NCI-H1930 (cell line): ENCODE data around the gene TLE4.

Experiments used
- DNase-seq, 2 experiments: peaks; one replicate each; lab custom pipeline; 2025; lab: John Stamatoyannopoulos, UW

The TLE4 gene

DNA sequence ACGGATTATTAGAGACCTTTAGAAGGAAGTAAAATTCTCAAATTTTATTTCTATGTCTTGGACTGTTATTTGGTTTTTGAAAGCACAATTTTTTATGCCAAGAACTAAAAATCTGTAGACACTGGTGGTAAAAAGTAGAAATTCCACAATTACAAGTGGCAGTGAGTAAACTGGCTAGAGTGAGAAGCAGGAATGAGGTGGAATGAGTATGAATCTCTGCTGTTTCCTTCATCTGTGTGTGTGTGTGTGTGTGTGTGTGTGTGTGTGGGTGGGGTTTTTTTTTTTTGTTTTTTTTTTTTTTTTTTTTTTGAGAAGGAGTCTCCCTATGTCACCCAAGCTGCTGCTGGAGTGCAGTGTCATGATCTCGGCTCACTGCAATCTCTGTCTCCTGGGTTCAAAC, 94.2 kb downstream of the TLE4 start:
- DNase-seq: no peak

DNA sequence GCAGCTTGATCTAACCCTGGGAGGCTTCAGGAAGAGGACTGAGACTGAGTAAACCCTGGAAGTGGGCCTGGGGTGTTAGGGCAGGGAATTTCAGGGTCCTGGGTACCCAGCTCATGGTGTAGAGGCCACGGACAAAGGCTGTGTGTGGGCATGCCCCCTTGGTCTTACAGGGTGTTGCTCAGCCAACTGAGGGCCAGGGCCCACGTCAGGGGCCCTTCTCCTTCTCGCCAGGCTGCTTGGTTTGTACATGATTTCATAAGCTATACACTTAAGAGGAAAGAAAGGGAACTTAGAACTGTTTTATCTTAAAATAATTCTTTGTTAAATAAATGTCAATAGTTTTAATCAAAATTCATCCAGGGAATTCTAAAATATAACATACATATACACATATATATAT, 95.4 kb downstream of the TLE4 start:
- DNase-seq: no peak

DNA sequence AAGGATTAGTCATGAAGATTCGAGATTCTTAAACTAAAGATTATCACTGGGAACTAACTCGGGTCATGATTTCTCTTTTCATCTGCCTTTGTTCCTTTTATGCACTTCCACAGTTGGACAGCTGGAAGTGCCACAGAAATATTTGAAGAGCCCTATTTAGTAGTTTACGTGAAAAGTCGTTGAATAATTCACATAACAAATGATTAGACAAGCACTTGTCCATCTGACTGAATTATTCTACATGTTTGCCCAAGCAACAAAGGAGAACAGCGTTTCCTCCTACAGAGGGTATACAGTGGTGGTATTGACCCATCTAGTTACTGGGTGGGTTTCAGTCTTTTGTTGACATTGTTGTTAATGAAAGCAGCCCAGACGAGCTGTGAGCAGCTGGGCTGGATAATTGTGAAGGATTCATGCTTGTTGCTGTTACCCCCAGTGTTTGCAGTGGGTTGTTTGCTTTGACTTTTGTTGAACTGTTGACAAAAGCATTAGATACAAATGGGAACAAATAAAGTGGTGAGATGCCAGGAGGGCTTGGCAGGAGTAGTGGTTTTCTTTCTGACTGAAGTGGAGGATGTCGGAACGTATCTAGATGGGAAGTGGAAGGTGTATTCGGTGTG, 96.2 kb downstream of the TLE4 start:
- peak; percentile 94 to 95 for DNase-seq

DNA sequence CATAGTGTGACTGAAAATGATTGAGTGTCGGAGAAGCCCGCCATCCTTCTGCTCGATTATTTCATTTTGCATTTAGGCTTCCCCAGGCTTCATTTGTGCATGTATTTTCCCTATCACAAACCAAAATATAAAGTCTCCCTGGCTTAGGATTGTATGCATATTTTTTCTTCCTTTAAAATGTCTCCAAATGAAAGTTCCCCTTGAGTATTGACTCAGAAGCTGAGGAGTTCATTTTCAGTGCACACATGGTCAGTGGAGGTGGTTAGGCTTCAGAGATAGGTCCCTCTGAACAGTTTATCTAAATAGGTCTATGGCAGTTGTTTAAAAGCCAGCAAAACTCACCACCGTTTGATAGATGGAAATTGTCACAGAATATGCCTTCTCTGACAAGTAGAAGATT, 97.2 kb downstream of the TLE4 start:
- DNase-seq: no peak

DNA sequence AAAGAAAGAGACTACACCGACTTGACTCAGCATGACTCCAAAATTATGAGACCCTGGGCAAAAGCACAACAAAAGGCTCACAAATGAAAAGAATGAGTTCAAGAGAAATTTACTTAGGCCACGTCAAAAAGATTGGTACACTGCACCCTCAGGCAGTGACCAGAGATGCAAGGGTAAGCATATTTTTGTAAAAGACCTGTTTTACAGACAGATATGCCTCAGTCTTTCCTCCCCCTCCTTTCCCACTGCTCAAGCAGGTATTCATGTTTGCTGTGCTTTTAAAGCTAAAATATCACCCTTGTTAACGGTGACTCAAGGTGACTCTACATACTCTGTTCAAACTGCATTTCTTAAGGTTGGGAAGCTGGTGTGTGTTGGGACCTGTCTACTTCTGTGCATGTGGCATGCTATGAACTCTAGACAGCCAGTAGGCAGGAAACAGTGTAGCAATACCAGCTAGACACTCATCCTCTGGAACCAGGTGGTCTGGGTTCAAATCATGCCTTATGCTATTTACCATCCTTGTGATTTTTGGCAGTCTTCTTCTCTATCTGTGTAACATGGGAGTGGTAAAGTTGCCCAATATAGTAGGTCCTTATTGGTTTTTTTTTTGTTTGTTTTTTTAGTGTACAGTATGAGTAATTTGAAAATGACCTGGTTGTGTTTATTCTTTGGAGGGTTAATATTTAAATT, 98.7 kb downstream of the TLE4 start:
- DNase-seq: no peak

DNA sequence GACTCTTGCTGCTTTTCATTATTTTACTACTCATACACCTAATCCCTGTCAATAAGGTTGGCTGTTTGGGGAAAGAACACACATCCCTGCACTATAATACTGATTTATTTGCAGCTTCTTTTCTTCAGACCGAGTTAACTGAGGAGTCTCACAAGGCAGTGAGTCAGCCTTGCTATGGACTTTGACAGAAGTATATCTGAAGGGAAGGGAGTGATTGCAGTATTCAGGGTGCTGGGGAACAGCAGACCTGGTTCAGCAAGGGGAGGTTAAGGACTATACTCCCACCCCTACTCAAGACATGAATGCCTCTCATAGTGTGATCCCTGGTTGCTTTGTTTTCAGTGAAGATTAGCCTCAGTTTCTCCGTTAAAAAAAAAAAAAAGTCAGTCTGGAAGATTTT, 99.8 kb downstream of the TLE4 start:
- no peak for DNase-seq

DNA sequence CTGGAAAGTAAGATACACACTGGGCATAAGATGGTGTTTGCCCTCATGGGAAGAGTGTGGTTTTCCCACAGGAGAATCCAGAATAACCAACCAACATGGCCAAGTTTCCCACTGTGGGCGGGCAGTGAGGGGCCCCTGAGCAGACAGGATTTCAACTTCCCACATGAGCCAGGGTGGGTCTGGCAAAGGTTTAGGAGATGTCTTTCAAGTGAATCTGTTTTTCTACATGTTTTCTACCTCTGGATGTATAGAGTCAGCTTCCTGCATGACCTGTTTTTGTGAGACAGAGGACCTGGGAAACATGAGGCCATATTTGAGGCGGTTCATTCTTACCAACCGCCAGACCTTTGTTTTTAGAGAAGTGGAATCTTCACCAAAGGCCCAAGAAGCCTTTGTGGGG, 100.5 kb downstream of the TLE4 start:
- DNase-seq: no peak

DNA sequence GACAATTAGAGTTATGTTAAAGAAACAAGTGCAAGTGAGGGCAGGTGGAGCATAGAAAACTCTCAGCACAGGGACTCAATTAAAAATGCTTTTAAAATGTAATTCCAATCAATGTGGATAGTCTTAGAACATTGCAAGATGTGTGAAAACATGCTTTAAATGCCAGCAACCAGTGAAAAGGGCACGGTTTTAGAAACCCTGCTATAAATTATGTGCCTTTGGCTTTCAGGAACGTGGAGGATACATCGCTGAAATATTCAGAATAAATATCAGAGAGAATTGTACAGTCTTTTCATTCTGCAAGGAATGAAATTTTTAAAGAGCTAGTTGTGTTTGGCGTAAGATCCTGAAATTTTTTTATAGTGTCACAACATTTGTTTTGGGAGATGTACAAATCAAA, 101.1 kb downstream of the TLE4 start:
- DNase-seq: no peak

DNA sequence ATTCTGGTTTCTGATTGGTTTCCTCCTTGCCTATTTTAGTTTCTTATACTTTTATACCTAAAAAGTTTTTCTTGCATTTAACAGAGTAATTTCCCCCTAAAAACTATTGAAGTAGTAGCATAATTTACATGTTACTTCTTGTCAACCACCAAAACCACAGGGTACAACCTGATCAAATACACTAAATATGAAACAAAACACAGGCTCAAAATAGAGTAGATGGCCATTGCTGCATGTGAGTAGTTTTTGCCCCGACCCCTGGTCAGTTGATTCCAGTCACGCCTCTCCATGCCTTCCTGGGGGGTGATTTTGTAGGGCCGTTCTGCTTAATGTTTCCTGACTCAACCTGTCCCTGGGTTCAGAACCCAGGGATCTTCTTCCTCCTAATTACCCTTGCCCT, 101.8 kb downstream of the TLE4 start:
- DNase-seq: no peak

DNA sequence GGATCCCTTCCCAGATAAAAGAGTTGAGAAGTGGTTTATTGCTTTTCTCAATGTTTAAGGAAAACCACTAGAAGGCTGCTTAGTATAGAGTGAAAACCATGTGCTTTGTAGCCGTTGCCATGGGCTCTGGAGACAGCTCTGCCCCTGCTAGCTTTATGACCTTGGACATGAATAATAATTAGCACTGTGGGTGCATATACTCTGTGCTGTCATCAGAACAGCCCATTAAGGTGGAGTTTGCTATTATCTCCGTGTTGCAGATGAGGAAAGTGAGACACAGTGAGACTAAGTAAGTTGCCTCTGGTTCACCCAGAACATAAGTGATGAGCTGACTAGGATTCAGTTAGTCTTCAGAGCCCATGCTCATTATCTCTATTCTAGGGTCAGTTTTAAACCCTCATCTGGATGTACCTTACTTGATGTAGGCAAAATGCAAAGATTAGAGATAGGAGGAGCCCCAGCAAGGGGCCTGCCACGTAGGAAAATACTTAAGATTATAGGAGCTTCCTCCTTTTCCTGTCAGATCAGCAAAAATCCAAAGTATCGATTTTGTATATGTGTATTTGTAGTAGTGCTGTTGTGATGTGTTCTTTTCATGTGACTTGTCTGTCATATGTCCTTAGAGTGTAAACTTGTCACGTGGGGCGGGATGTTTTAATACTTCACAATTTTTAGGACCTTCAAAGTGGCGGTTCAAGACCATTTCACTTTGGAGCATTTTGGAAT, 102.5 kb downstream of the TLE4 start:
- DNase-seq: no peak

DNA sequence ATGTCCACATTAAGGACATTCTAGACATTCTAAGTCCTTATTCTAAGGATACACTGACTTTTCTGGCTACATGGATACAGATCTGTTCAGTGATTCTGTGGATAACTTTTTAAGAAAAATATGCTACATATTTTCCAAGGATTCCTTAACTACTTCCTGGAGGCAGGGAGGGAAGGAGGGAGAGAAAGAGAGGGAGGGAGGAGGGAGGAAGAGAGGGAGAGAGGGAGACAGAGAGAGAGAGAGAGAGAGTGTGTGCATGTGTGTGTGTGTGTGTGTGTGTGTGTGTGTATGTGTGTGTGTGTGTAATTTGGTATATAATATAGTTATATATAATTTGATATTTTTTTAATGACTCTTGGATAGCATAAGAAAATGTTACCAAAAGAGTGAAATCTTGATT, 109.8 kb downstream of the TLE4 start:
- DNase-seq: no peak

DNA sequence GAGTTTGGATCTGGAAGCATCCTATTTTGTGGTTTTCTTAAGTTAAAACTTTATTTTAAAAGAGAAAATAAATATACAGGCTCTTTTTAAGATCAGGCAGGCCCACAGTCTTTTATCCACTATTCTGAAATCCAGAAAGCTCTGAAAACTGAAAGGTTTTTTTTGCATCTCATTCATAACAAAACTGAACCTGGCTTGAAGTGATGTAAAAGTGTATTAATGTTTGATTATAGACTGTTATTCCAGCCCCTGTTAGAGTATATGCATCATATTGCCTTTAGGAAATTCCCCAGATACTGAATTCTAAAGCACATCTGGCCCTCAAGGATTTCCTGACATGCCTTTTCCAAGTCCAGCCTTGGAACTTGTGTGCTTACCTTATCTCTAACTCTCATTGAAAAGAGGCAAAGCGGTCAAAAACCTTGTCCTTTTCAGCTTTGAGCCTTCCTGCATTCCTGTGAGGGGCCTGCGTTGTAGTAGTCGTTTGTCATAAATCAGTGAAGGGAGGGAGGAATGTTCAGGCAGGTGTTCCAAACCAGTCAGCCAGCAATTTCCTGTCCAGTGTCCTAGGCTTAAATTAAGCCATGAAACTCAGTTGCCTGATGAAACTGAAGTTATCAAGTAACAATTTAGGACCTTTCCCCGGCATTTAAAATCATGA, 110.4 kb downstream of the TLE4 start:
- DNase-seq: no peak

DNA sequence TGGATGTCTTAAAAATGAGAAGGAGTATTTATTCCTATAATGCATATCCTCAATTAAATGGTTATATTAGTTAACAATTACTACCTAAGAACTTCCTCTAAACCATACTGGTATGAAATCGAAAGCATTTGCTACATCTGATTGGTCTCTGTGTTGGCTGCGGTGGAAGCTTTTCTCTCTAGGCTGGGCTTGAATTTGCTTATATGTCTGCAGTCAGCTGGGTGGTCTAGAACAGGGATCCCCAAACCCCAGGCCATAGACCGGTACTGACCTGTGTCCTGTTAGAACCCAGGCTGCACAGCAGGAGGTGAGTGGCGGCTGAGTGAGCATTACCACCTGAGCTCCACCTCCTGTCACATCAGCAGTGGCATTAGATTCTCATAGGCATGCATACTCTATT, 112.3 kb downstream of the TLE4 start:
- no peak for DNase-seq

DNA sequence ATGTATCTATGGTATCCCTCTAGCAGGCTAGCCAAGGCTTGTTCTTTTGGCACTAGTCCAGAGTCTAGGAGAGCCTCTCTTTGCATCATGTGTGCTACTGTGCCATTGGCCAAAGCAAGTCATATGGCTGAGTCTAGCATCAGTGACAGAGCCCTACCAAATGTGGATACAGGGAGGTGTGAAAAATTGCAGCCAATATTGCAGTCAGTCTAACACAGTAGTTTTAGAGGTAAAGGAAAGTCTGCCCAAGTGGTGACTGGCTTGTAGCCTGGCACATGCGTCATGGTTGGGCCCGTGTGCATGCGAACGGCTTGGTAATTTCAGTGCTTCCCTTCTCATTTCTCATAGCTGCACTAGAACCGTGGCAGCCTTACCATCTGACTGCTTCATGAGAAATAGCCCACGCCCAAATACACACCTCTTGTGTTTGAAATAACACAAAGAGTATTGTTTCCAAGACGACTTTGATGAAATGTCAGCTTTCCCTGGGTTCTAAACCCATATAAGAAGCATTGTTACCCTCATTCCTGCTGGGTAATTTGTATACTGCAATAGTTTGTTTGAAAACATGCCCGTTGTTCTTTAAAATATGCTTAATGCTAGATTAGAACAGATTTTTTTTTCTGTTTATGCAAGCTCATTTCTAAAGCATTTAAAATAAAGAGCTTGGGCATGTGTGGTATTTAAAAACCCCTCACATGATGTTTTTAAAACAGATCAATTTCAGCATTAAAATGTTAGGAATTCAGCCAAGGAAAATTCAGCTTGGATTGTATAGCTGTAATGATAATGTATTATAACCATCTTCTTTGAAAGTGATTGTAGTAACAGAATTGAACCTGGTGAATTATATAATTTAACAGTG, 113.2 kb downstream of the TLE4 start:
- no peak for DNase-seq

DNA sequence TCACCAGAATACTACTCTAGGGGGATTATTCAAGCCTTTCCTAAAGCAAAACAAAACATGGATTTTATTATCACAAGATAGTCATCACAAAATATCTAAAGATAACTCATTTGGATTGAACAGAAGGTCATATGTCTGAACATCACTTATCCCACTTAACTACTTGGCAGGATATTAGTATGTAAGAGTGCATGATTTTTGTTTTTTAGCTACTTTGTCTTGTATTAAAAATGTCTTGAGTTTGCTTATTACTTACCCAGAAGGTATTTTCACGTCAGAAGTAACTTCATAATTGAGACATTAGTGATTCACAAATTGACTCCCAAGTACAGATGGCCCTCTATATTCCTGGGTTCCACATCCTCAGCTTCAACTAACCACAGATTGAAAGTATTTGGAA, 113.8 kb downstream of the TLE4 start:
- no peak for DNase-seq

DNA sequence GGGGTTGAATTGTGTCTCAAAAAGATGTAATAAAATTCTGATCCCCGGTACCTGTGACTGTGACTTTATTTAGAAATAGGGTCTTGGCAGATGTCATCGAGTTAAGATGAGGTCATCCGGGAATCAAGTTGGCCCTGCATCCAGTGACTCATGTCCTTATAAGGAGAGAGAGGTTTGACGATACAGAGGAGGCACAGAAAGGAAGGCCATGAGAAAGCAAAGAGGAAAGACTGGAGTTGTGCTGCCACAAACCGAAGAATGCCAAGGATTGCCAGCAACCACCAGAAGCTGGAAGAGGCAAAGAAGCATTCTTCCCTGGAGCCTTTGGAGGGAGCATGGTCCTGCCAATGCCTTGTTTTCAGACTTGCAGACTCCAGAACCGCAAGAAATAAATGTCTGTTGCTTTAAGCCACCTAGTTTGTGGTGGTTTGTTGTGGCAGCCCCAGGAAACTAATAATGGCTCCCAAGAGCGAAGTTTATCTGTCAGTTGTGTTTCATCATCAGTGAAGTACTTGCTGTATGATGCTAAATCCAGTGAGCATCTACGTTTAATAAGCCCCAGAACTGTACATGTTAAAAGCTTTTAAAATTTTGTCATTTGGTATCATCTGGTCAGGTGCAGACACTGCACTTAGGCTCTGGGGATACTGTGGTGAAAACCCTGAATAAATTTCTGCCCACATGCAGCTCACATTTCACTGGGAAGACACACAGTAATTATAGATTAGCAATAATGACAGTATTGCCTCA, 114.8 kb downstream of the TLE4 start:
- DNase-seq: no peak

DNA sequence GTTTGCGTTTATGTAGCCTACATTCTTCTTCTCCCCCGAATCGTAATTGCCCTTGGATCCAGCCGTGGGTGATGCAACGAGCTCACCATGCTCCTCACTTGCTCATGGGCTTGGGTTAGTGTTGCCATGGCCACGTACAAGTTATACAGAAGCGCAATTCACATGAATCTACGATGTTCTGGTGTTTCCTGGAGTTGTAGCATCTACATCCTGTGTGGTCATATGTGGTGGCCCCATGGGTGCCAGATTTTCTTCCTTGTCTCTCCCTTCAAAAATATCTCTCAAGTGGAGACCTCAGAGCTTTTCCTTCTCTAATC, 115.3 kb downstream of the TLE4 start:
- DNase-seq: no peak

DNA sequence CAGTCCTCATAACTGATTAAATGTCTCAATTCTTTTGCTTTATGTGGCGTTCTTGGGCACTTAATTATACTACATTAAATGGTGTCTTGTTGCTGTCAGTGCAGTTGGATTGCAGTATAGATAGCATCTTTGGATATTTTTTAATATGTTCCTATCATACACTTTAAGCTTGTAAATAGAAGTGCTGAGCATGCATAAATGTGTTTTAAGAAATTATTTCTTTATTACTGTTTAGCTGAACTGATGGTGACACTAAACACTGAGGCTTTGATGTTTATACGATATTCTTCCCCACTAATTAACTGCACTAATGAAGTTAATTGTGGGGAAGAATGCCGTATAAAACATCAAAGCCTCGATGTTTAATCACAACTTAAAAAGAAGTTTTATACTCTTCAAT, 116.6 kb downstream of the TLE4 start:
- no peak for DNase-seq

DNA sequence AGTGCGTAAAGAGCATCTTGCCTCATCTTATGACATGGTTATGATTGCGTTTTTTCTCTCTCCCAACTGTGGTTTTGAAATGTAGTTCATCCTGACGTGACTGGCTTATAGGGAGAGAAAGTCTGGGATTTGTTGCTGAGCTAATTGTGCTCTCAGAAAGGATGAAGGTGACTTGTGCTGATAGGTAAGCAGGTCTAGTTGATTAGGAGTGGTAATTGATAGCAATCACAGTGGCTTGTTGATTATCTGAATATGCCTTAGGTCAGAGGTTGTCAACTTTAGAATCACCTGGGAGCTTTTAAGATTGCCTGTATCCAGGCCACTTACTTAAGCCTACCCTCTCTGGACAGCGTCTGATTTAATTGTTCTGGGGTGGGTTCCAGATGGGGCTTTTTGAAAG, 117.8 kb downstream of the TLE4 start:
- DNase-seq: no peak

DNA sequence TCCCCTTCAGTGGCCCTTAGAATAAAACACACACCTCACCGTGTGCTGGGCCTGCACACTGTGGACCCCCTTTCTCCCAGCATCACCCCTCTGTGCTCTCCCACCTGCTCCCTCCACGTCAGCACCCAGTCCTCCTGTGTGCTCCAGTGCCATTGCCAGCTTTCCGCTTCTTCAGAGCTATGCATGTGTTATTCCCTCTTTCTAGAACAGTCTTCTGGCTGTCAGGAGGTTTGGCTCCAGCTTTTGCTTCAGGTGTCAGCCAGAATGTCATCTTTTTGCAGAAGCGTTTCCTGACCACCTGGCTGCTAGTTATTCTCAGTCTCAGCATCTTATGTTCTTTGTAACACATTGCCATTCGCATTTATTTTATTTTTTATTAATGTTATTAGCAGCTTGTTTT, 119.7 kb downstream of the TLE4 start:
- DNase-seq: no peak

DNA sequence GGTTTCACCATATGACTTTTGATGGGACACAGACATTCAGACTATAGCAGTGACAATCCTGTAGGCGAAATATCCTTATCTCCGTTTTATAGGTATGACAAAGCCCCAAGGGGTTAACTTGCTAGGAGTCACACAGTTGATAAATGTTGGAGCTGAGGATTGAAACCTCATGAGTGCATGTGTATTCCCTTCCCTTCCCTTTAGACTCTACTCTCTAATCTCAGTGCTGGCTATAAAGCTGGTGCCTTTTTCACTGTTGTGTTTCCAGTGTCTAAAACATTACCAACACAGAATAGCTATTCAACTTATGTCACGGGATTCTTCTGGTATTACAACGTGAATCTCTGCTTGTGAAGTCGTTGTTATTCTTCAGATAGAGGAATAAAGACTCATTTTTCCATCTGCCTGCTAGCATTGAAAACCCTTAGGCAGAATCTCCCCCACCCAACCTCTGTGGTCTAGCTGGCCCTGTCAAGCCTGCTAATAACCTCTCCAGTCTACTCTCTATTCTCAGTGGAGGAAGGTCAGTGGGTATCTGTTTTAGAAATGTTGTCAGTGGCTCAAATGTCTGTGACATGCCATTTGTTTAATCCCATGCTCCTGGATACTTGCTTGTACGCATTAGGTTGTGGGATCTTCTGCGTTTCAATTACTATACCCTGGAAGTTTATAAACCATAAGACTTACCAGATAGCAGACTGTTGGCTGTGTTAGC, 121.2 kb downstream of the TLE4 start:
- no peak for DNase-seq
